HL-60 (cell line): Measurements from ENCODE around the gene ZNF236.

Experiments used
- GABPA ChIP-seq: IDR thresholded peaks from 2 replicates; pipeline ENCODE4 v1.6.1; 2012; ENCODE audit warnings: low read depth
- POLR2AphosphoS5 ChIP-seq: IDR thresholded peaks from 2 replicates; pipeline ENCODE4 v1.6.1; 2012; ENCODE audit warnings: low read depth
- TF ChIP-seq, protein P1 (sequence below): IDR thresholded peaks from one replicate; pipeline ENCODE4 v1.5.1; 2011; ENCODE audit warnings: low read length, control low read depth, inconsistent platforms; ENCODE audit not compliant: insufficient read depth
- TF ChIP-seq, protein P2 (sequence below): IDR thresholded peaks from 2 replicates; pipeline ENCODE4 v1.6.1; 2012; ENCODE audit warnings: low read depth; ENCODE audit not compliant: insufficient replicate concordance

- TF ChIP-seq, protein P1, sequence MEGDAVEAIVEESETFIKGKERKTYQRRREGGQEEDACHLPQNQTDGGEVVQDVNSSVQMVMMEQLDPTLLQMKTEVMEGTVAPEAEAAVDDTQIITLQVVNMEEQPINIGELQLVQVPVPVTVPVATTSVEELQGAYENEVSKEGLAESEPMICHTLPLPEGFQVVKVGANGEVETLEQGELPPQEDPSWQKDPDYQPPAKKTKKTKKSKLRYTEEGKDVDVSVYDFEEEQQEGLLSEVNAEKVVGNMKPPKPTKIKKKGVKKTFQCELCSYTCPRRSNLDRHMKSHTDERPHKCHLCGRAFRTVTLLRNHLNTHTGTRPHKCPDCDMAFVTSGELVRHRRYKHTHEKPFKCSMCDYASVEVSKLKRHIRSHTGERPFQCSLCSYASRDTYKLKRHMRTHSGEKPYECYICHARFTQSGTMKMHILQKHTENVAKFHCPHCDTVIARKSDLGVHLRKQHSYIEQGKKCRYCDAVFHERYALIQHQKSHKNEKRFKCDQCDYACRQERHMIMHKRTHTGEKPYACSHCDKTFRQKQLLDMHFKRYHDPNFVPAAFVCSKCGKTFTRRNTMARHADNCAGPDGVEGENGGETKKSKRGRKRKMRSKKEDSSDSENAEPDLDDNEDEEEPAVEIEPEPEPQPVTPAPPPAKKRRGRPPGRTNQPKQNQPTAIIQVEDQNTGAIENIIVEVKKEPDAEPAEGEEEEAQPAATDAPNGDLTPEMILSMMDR: no peak
- TF ChIP-seq, protein P2, sequence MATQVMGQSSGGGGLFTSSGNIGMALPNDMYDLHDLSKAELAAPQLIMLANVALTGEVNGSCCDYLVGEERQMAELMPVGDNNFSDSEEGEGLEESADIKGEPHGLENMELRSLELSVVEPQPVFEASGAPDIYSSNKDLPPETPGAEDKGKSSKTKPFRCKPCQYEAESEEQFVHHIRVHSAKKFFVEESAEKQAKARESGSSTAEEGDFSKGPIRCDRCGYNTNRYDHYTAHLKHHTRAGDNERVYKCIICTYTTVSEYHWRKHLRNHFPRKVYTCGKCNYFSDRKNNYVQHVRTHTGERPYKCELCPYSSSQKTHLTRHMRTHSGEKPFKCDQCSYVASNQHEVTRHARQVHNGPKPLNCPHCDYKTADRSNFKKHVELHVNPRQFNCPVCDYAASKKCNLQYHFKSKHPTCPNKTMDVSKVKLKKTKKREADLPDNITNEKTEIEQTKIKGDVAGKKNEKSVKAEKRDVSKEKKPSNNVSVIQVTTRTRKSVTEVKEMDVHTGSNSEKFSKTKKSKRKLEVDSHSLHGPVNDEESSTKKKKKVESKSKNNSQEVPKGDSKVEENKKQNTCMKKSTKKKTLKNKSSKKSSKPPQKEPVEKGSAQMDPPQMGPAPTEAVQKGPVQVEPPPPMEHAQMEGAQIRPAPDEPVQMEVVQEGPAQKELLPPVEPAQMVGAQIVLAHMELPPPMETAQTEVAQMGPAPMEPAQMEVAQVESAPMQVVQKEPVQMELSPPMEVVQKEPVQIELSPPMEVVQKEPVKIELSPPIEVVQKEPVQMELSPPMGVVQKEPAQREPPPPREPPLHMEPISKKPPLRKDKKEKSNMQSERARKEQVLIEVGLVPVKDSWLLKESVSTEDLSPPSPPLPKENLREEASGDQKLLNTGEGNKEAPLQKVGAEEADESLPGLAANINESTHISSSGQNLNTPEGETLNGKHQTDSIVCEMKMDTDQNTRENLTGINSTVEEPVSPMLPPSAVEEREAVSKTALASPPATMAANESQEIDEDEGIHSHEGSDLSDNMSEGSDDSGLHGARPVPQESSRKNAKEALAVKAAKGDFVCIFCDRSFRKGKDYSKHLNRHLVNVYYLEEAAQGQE: no peak
- TF ChIP-seq POLR2AphosphoS5: no peak
- TF ChIP-seq GABPA: no peak
Measured at GRCh38 chr18:76997951-76998808, 175.8 kb downstream of the ZNF236 start.
